Prostate gland (tissue), 2 donors: Measurements from ENCODE around the gene CLSTN3. TPM values are rescaled to one million over a fixed set of nuclear protein-coding genes. Genes with fewer than 3 reads are reported as not detected.

Source experiments
- DNase-seq: peaks from one replicate; pipeline ENCODE4 v3.0.0-alpha.2; 2019; ENCODE audit warnings: low spot score
- H3K27ac ChIP-seq, 2 donors: fragments of 200-600 bp; sonication (generic); 2 replicates each; pipeline ENCODE4 v1.5.1; 2017 to 2019
- H3K27me3 ChIP-seq: fragments of 200-600 bp; sonication (generic); replicated peaks from 2 replicates; pipeline ENCODE4 v1.5.1; 2019; ENCODE audit not compliant: insufficient read depth
- H3K36me3 ChIP-seq, 2 donors: fragments of 200-600 bp; sonication (generic); 1 replicate in 1 of 2; 2 replicates in 1 of 2; pipeline versions ENCODE4 v1.5.1 to v1.8.1; 2017 to 2019
- H3K4me1 ChIP-seq: fragments of 200-600 bp; sonication (generic); replicated peaks from 2 replicates; pipeline ENCODE4 v1.5.1; 2019
- H3K4me3 ChIP-seq, 2 donors: fragments of 200-600 bp; sonication (generic); 2 replicates each; pipeline ENCODE4 v1.5.1; 2017 to 2019
- H3K9me3 ChIP-seq: fragments of 200-600 bp; sonication (generic); 2 replicates; pipeline ENCODE4 v1.5.1; 2017
- POLR2A ChIP-seq: fragments of 450-650 bp; IDR thresholded peaks from one replicate; pipeline ENCODE4 v1.6.1; 2016; ENCODE audit warnings: antibody characterized with exemption, mild to moderate bottlenecking
- POLR2AphosphoS5 ChIP-seq: sonication (generic); formaldehyde crosslinking; IDR thresholded peaks from one replicate; pipeline ENCODE4 v1.6.1; 2017; ENCODE audit warnings: antibody characterized with exemption
- WGBS: methylation state at CpG from one replicate; pipeline ENCODE4 v1.1.5; 2018; 5-methylcytosine and 5-hydroxymethylcytosine counted together
- intact Hi-C: fragments of 100-400 bp; cut with DNase I; formaldehyde crosslinking; loops from one replicate; pipeline ENCODE4 v1.14.2; 2022
- total RNA-seq, 2 donors: library from RNA; depleted of rRNA; stranded (reverse); fragments of >200 nt; gene quantifications; one replicate each; pipeline ENCODE4 v1.1.0, GENCODE V29; 2016
- TF ChIP-seq, protein P1 (sequence below), 4 experiments: fragments of 200-600 bp in 2 of 4; fragments of 450-650 bp in 2 of 4; sonication (generic) in 2 of 4; IDR thresholded peaks; 1 replicate in 3 of 4; 2 replicates in 1 of 4; pipeline ENCODE4 v1.5.1; 2016 to 2019; ENCODE audit warnings: antibody characterized with exemption in 4 of 4, mild to moderate bottlenecking in 2 of 4, moderate library complexity in 2 of 4

Gene CLSTN3
- total RNA-seq, 2 donors from 2014 or later: 7.7 to 45.7 TPM

- Histone ChIP-seq H3K4me3 (no peak overlapping the region), H3K27ac (no peak overlapping the region), H3K4me1 (no peaks in the 10 kb centered on the region), H3K27me3 (no peaks in the 10 kb centered on the region), H3K9me3 (no peaks in the 10 kb centered on the region), H3K36me3 (no peaks in the 10 kb centered on the region)
- intact Hi-C loops: no loop called here
- 93% methylated on average over 18 of the region's 18 CpGs for whole genome bisulfite sequencing
- TF ChIP-seq, protein P1, sequence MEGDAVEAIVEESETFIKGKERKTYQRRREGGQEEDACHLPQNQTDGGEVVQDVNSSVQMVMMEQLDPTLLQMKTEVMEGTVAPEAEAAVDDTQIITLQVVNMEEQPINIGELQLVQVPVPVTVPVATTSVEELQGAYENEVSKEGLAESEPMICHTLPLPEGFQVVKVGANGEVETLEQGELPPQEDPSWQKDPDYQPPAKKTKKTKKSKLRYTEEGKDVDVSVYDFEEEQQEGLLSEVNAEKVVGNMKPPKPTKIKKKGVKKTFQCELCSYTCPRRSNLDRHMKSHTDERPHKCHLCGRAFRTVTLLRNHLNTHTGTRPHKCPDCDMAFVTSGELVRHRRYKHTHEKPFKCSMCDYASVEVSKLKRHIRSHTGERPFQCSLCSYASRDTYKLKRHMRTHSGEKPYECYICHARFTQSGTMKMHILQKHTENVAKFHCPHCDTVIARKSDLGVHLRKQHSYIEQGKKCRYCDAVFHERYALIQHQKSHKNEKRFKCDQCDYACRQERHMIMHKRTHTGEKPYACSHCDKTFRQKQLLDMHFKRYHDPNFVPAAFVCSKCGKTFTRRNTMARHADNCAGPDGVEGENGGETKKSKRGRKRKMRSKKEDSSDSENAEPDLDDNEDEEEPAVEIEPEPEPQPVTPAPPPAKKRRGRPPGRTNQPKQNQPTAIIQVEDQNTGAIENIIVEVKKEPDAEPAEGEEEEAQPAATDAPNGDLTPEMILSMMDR (IDR thresholded peaks at IDR 0.05): no peak
- no peak for DNase-seq
These were observed 12.8 kb downstream of the CLSTN3 start for GRCh38 chr12:7142809-7143465.

GRCh38 chr12:7143564-7143963, 13.4 kb downstream of the CLSTN3 start:
- Histone ChIP-seq H3K27me3 (no peaks in the 10 kb centered on the region), H3K4me1 (no peaks in the 10 kb centered on the region), H3K4me3 (no peak overlapping the region), H3K9me3 (no peaks in the 10 kb centered on the region), H3K36me3 (no peaks in the 10 kb centered on the region), H3K27ac (no peak overlapping the region)
- DNase-seq: no peak
- 94% methylated on average over 7 of the region's 7 CpGs for WGBS
- TF ChIP-seq, protein P1 (IDR thresholded peaks at IDR 0.05): no peak
- TF ChIP-seq POLR2A (no peak), POLR2AphosphoS5 (no peak)
- intact Hi-C loops: no loop called here

DNA sequence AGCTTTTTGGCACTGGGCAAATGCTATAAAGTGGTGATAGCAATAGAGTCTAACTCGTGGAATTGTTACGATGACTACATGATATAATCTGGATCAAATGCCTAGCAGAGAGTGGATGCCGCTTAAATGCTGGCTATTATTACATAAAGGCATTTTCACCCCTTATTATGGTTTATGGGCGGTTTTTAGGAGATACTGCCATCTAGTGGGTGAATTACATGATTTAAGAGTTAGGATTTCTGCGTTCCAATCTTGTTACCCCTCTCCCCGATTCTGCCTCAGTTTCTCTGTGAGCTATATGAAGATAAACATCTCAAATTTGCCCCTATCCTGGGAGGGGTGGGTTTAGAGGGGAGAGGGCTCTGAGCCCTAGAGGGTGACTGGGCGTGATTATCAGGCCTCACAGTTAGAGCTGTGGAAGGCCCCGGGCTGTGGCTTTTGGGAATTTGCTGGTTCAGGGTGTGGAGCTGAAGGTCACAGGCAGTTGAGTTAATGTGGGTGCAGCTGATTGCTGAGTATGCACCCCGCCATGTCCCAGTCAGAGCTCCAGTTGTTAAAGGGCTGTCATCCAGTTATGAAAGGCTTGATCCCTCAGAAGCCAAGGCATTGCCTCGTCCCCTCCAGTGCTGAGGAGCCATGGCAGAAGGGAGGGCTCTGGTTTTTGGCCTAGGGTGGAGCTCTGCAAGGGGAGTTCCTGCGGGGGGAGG, 14.4 kb downstream of the CLSTN3 start:
- no peak overlapping the region for H3K4me3 ChIP-seq
- no peaks in the 10 kb centered on the region for H3K4me1 ChIP-seq
- no peaks in the 10 kb centered on the region for H3K9me3 ChIP-seq
- DNase-seq: no peak
- peaks cover 2 to 7% of the 10 kb centered on the region in 2 donors for H3K36me3 ChIP-seq
- intact Hi-C loops: no loop called here
- WGBS: 51% methylated on average over 11 of the region's 11 CpGs
- H3K27ac ChIP-seq: no peak overlapping the region
- H3K27me3 ChIP-seq: no peaks in the 10 kb centered on the region
- TF ChIP-seq, protein P1 (IDR thresholded peaks at IDR 0.05): peak in 3 of 4 experiments; percentile 27 to 52 (median 42)
- no peak for TF ChIP-seq POLR2AphosphoS5
- no peak for TF ChIP-seq POLR2A

- no peaks in the 10 kb centered on the region for H3K9me3 ChIP-seq
- H3K36me3 ChIP-seq: peaks cover 2 to 7% of the 10 kb centered on the region in 2 donors
- DNase-seq: no peak
- H3K27ac ChIP-seq: no peak overlapping the region
- H3K4me3 ChIP-seq: no peak overlapping the region
- no peaks in the 10 kb centered on the region for H3K27me3 ChIP-seq
- 70% methylated on average over 4 of the region's 4 CpGs for WGBS
- intact Hi-C loops: no loop called here
- H3K4me1 ChIP-seq: no peaks in the 10 kb centered on the region
- TF ChIP-seq POLR2A: no peak
- no peak for TF ChIP-seq POLR2AphosphoS5
- TF ChIP-seq, protein P1 (IDR thresholded peaks at IDR 0.05): no peak
These were observed 15.5 kb downstream of the CLSTN3 start for GRCh38 chr12:7145671-7146070.

DNA sequence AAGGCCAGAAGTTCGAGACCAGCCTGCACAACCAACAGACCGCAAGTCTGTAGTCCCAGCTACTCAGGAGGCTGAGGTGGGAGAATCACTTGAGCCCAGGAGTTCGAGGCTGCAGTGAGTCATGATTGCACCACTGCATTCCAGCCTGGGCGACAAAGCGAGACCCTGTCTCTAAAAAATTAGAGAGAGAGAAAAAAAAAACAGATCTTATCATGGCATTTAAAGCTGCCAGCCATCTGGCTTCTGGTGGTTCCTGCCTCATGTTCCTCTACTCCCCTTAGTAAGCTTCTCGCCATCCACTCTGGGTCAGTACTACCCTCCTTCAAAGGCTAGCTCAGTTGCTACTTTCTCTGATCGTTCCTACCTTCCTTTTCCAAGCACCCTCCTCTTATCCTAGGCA, 16.1 kb downstream of the CLSTN3 start:
- H3K27me3 ChIP-seq: no peaks in the 10 kb centered on the region
- H3K36me3 ChIP-seq: peaks cover 2 to 7% of the 10 kb centered on the region in 2 donors
- H3K4me1 ChIP-seq: no peaks in the 10 kb centered on the region
- 88% methylated on average over 7 of the region's 7 CpGs for WGBS
- no peak for DNase-seq
- no peak overlapping the region for H3K4me3 ChIP-seq
- TF ChIP-seq, protein P1 (IDR thresholded peaks at IDR 0.05): no peak
- H3K9me3 ChIP-seq: no peaks in the 10 kb centered on the region
- H3K27ac ChIP-seq: no peak overlapping the region
- intact Hi-C loops: no loop called here
